NOMO-1 (cell line): ENCODE measurements around the gene SAYSD1.
A peak's percentile ranks its signal among the peaks of the same experiment; 100 is the strongest.

Experiments
- DNase-seq, 2 experiments: peaks; one replicate each; lab custom pipeline; 2025; ENCODE audit not compliant: unreplicated experiment in 2 of 2; lab: John Stamatoyannopoulos, UW

Gene SAYSD1

DNA sequence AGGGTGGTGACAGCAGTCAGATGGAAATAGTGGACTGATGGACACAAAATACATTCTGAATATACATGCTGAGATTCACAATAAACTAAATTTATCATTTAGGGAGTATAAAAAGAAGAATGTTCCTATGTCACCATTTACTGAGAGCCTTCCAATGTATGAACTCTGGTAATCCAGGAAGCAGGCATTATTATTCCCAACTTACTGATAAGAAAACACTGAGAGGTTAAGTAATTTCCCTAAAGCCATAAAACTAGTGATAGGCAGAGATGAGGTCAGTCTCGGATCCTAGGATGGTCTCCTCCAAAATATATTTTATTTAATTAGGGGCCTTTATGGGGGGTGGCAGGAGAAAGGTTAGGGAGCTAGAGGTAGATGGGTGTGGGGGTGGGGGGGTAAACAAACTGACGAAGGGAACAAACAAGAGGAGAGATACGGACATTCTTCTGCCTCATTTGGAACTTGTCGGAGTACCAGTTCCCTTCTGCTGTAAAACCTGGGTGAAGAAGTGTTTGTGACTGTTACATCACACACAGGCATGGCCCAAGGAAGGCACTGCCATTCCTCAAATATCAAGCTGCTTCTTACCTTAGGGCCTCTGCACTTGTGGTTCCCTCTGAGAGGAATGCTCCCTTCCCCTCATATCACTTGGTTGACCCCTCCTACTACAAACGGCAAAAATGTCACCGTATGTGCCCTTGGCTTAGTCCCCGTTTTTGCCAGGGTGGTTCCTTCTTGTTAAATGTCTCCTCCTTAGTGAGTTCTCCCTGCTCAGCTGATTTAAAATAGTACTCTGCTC, 6.7 kb downstream of the SAYSD1 start:
- DNase-seq = no peak

DNA sequence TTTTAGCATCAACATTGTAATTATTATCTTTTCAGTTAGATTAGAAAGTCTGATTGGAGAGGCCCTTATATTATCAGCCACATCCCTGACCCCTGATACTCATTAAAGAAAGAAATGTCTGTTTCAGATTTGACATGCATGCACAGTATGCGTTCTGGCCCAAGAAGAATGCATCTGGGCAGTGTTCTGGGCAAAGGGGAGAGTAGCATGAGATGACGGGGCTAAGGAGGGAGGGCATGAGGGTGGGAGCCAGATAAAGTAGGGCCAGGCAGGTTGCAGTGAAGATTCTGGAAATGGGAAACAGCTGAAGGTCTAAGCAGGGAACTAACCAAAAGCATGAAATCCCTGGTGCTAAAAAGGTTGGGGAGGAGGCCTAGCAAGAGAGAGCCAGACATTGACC, 7.3 kb downstream of the SAYSD1 start:
- DNase-seq = no peak

DNA sequence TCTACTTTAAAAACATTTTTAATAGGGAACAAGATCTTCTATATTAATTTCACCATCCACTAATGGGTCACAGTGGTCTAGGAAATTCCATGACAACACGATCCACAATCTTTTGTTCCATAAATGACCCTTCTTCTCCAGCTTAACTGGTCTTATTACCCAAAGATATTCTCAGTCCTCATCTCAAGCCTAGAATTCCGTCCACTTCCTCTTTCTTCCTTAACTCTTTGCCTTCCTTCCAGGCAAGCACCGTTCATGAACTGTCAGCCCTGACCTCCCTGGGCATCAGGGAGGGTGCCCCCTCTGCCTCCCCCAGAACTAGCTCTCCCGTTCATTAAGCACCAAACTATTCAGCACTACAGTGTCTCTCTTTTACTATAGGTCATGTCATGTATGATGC, 8.0 kb downstream of the SAYSD1 start:
- no peak for DNase-seq

DNA sequence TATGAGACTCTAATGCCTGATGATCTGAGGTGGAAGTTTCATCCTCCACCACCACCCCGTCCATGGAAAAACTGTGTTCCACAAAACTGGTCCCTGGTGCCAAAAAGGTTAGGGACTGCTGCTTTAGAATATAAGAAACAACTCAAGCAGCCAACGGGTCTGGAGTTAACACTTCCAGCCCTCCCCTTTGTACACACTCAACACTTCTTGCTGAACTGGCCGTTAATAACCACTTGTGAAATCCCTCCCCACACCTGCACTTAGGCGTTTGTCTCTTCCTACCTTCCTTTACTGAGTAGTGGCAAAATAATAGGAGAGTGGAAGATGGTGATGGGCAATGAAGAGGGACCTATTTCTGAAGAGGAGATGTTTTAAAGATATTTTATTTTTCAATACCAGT, 10.5 kb downstream of the SAYSD1 start:
- no peak for DNase-seq

DNA sequence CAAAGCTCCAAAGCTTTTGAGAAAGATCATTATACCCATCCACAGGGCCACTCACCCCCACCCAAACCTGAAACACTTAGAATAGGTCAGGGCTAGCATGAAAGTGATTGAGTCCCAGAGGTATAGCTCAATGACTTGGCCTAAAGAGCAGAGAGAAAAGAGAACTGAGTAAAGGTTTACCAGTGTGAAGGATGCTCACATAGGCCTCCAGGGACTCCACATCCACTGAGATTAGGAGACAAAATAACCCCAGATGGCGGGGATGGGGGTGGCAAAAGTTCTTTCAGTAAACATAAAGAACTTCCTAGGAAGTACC, 12.2 kb downstream of the SAYSD1 start:
- no peak for DNase-seq

DNA sequence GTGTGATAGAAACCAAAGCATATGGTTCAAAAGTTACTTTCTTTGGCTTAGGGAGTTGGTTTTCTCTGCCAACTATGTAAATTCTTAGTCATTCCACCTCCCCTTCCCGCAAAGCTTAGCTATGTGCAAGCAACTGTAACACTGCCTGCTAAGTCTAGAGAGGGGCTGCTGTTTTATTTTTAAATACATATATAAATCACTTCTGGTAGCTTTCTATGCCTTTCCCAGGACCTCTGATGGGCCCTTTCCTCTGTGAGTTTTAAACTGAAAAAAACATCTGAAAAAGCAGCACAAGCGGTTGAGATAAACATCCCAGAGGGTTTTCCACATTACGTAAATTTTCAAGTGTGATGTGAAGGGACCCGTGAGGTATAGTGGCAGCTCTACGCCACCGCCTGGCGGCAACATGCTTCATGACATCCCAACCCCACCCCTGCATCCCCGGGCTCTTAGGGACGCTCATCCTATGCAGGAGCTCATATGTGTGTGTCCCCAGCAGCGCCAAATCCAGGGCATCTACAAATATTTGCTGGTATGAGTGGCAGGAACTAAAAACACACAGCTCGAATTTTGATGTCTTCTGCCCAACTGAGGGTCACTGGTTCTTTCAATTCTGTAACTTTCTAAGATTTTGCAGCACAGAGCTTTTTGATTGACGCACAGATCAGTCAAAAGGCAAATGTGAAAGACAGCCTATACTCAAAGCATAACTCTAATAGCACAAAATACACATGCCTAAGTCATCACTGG, 12.7 kb downstream of the SAYSD1 start:
- no peak for DNase-seq

DNA sequence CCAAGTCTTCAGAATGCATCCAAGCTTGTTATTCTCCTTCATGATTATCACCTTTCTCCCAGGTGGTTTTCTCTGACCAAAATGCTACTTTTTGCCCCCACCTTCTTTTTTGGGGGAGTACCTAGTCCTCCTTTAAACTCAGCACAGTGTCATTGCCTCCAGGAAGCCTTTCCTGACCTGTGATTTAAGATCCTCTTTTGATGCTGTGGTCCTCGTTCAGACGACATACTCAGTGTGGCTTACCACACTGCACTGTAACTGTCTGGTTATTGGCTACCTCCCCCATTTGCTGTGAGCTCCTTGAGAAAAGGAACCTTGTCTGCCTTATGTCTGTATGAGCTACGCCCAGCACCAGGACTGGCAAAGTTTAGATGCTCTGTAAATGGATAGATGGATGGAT, 14.6 kb downstream of the SAYSD1 start:
- no peak for DNase-seq

DNA sequence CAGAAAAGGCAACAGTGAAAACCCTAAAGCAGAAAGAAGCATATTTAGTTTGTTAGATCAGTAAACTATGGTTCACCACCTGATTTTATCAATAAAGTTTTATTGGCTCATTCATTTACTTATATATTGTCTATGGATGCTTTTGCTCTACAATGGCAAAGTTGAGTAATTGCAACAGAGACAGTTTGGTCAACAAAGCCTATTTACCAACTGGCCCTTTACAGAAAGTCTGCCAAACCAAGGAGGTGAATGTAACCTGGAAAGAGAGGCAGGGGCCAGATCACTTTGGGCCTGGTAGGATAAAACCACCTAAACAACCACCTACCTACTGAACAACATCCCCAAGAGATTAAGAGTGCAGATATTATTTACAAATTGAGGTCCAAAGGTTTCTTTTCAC, 19.4 kb downstream of the SAYSD1 start:
- no peak for DNase-seq

DNA sequence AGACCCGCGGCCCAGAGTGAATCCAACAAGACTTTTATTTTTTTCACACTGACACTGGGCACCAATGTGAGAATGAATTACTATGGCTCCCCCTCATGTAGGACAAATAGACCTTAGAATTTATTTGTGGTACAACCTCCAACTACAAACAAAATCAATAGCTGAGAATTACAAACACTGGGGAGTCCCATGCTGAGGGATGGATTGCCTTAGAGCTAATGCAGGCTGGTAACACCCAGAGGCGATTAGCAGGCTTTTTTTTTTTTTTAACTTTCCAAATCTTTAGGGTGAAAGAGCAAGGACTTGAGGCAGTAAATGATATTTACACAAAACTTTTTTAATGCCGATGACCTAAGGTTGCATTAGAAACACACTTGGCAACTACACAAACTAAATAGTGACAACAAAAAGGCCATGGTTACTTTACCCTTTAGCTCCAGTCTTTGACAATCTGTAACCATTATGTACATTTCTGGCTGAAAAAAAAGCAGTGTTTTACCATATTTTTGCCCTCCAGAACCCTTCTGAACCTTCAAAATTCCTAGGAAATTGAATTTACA, 21.8 kb downstream of the SAYSD1 start:
- DNase-seq = no peak

DNA sequence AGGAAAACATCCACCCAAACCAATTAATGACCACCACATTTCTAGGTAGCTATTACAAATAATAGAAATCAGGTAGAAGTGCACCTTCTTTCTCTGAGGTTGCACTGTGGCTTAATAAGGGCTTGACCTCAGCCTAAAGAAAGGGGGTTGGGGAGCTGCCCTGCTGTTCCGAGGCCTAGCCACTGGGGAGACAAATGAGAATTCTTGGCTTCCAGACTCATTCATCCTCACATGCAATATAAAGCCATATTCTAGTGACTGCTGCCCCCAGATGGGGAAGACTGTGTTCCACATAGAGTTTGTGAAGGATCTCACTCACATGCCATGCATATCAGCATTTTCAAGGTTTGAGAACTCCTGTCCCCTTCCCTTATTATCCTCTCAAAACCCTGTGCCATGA, 22.9 kb downstream of the SAYSD1 start:
- no peak for DNase-seq

DNA sequence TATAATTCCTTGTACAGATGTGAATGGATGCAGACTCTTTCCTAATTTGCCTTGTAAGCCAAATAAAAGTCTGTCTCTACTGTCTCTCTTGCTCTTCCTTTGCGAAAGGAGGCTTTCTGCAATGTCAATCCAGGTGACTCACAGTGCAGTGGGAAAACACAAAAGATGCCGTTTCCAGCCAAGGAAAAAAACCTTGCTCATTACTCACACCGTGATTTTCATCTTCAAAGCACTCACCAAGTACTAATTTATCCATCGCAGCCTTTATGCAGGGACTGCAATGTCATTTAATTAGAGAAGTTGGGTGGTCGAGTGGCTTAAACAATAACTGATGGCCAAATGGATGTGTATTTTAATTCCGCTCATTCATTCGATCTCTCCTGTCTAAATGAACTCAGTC, 23.8 kb downstream of the SAYSD1 start:
- DNase-seq = no peak

DNA sequence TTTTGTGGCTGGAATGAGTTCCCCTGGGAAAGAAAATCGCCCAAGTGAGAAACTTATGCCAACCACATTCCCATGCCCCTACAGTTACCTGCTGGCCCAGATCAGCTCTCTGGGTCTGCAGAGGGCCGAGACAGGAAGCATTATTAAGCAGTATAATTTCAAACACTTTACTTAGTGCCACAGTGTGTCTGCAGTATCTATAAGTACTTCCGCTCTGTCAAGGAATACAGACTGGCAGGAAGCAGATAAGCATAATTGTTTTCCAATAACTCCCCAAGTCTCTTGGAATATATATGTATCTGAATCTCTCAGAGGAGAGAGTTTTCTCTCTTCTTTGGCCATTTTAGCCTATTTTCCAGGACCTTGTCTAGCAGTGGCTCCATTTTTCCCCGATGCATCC, 24.9 kb downstream of the SAYSD1 start:
- DNase-seq = no peak

DNA sequence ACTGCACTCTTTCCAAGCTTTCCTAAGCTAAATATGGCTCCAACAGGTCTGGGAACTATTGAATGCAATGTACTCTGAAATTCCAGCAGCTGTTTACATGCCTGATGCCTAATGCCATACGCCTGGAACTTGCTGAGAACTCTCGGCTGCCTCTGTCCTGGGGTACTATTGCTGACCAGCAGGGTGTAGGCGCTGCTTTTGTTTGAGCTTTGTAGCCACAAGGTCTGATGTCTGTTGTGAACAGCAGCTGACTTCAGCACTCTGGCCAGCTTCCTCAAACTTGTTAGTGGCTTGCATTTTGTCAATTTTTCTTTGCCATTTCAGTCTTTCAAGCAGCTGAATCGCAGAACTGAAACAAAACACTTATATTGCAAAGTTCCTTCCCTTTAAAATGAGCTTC, 26.7 kb downstream of the SAYSD1 start:
- peak; percentile 45 to 85 for DNase-seq

DNA sequence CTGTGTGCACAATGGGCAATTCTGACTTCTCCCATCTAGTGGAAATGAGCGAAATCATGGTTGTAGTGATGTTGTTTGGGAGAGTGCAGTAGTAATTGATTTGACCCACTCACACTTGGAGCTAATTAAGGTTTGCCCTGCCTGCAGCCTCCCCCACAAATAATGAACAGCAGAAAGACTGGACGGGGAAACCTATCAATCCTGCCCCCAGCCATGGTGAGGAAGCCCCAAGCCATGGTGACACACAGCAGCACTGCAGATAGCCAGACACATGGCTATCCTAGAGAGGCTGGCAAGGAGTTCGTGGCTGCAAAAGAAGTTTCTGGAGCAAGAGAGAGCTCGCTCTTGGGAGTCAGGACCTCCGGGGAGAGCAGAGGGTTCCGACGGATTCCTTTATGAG, 27.8 kb downstream of the SAYSD1 start:
- no peak for DNase-seq

DNA sequence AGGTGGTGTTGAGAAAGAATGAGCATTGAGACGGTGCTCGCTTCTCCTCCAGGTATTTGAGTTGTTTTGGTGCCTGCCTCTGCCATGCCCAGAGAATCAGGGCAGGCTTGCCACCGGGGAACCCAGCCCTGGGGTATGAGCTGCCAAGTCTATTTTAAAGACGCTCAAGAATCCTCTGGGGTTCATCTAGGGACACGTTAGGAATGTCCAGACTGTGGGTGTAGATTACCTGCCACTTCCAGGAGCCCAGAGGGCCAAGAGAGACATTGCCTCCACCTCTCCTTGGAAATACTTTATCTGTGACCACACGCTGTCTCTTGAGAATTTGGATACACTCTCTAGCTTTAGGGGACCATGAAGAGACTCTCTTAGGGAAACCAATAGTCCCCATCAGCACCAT, 28.3 kb downstream of the SAYSD1 start:
- no peak for DNase-seq

DNA sequence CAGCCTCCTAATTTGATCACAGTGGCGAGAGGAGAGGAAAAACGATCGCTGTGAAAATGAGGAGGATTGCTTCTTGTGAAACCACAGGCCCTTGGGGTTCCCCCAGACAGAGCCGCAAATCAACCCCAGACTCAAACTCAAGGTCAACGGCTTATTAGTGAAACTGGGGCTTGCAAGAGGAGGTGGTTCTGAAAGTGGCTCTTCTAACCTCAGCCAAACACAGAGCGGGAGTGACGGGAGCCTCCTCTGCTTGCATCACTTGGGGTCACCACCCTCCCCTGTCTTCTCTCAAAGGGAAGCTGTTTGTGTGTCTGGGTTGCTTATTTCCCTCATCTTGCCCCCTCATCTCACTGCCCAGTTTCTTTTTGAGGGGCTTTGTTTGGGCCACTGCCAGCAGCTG, 28.7 kb downstream of the SAYSD1 start:
- no peak for DNase-seq

DNA sequence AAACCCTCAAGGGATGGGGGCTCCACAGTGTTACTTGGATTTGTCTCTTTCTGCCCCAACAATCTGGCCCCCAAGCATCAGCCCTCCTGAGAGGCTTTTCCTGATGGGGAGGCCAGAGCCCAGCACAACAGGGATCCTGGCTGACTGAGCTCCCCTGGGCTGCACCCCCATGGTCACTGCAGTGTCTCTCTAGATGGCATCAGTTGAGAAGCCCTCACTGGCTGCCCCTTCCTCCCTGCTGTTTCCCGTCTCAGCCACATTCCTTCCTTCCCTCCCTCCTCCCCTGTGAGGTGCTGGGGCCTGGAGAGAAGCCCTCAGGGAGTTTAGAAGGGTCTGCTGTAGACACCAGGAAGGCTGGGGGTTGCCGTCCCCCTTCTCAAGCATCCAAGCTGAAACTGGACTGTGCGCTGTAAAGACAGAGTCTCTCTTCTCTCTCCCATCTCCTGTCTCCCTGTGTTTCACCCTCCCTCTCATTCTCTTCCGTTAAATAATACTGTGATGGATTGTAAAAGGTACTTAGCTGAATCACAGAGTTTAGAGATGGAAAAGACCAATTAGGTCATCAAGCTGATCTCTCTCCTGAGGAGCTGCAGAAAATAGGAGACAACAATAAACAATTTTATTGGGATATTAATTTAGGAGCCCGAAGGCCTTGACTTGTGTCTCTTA, 29.7 kb downstream of the SAYSD1 start:
- no peak for DNase-seq

DNA sequence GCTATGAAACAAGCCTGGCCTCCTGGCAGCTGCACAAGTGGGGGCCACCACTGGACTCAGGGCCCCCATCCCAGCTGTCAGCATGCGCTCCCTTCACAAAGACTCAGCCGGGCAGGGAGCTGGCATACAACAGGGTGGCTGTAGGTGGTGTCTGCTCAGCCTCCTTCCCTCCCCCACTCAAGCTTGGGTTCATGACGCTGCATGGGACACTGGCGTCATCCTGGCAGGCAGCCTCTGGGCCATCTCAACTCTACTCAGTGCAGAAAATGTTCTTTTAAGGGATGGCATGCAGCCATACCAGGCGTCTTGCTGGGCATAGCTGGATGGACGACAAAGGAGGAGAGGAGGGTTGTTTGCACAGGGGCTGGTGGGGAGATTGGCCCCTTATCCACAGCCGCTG, 30.5 kb downstream of the SAYSD1 start:
- no peak for DNase-seq

DNA sequence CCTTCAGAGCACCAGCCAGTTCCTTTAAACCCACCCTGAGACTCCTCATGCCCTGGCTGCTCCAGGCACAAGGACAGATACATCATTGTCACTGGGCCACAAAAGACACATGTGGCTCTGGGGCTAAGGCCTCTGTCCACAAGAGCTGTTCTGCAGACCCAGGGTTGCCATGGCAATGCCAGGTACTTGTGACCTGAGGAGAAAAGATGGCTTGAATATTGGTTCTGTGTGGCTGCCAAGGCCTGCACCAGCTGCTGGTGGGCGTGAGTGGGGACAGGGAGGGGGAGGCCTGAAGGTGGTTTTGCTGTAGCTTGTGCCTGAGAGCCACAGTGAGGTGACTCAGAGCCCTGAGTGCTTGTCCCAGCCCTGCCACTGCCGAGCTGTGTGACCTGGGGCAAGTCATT, 31.8 kb downstream of the SAYSD1 start:
- no peak for DNase-seq

DNA sequence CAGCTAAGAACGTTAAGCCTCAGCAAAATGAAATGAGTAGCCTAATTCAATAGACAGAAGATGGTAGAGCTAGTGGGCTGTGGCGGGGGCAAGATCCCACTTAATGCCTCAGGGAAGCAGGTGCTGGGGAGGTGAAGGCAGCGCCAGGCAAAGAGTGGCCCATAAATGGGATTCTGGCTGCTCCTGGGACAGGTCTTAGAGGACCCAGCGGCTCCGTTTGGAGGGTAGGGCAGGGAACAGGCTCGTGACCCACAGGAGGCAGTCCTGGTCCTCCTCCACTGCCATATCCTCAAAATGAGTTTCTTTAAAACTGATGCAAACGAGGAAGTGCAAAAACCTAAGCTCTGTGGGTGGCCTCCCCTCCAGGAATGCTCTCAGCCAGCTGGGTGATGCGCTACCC, 32.7 kb downstream of the SAYSD1 start:
- DNase-seq = no peak

DNA sequence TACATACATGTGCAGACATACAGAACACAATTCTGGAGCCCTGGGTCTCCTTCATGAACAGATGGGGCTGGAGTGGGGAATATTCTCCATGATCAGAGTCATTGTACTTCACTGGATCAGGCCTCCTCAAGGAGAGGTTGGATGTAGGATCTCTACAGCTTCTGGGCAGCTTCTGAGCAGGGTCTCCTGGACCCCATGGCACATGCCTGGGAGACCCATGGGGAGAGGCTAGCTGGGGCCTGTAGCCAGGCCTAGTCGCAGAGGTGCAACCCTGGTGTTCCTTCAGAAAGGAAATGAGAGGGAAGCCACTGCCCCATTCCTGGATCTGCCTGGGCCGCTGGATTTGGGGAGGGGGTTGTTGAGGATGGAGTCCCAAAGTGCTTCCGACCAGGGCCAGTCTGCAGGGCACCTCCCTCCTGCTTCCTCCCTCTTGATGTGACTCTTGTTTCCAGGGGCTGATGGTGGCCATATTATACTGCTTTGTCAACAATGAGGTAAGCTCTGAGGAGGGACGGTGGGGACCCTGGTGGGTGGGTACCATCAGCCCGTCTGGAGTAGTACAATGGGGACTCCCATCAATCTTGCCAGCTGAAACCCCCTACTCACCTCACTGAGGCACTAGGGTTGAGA, 34.6 kb downstream of the SAYSD1 start:
- DNase-seq = no peak
